ENCODE data around the gene DTNA.
"Not testable (repeated sequence)": the region's sequence is repeated elsewhere in the genome, so short reads cannot be mapped to it uniquely, and the experiment has no call there.

The DTNA gene

GRCh38 chr18:34880882-34881834, 171.1 kb downstream of the DTNA start:
- H3K4me1 Mint-ChIP-seq (ENCODE audit: low read depth), result no peaks in the 10 kb centered on the region
- no peak overlapping the region for H3K4me3 Mint-ChIP-seq
- H3K9me3 Mint-ChIP-seq, result no peaks in the 10 kb centered on the region
- DNase-seq, result no peak
- H3K27ac Mint-ChIP-seq, result no peak overlapping the region
- no peaks in the 10 kb centered on the region for H3K36me3 Mint-ChIP-seq (ENCODE audit: low read depth)
- H3K27me3 Mint-ChIP-seq, result peaks cover 8% of the 10 kb centered on the region

- Mint-ChIP-seq H3K36me3 (ENCODE audit: low read depth) (no peaks in the 10 kb centered on the region), H3K27me3 (peaks cover 6% of the 10 kb centered on the region), H3K9me3 (no peaks in the 10 kb centered on the region), H3K4me3 (no peak overlapping the region), H3K27ac (no peak overlapping the region), H3K4me1 (ENCODE audit: low read depth) (no peaks in the 10 kb centered on the region)
- DNase-seq, result no peak
These were observed 174.3 kb downstream of the DTNA start for GRCh38 chr18:34884436-34884835.

- H3K4me1 Mint-ChIP-seq (ENCODE audit: low read depth), result no peaks in the 10 kb centered on the region
- peaks cover 19% of the 10 kb centered on the region for H3K27me3 Mint-ChIP-seq
- no peaks in the 10 kb centered on the region for H3K9me3 Mint-ChIP-seq
- no peak overlapping the region for H3K27ac Mint-ChIP-seq
- H3K36me3 Mint-ChIP-seq (ENCODE audit: low read depth), result no peaks in the 10 kb centered on the region
- no peak overlapping the region for H3K4me3 Mint-ChIP-seq
- no peak for DNase-seq
These were observed 176.1 kb downstream of the DTNA start for GRCh38 chr18:34886177-34886576.

- no peak overlapping the region for H3K4me3 Mint-ChIP-seq
- no peaks in the 10 kb centered on the region for H3K9me3 Mint-ChIP-seq
- H3K27ac Mint-ChIP-seq, result no peak overlapping the region
- no peak for DNase-seq
- H3K27me3 Mint-ChIP-seq, result peaks cover 33% of the 10 kb centered on the region
- no peaks in the 10 kb centered on the region for H3K4me1 Mint-ChIP-seq (ENCODE audit: low read depth)
- H3K36me3 Mint-ChIP-seq (ENCODE audit: low read depth), result no peaks in the 10 kb centered on the region
These were observed 177.9 kb downstream of the DTNA start for GRCh38 chr18:34887881-34888580.

- DNase-seq, result no peak
- H3K4me1 Mint-ChIP-seq (ENCODE audit: low read depth), result no peaks in the 10 kb centered on the region
- no peaks in the 10 kb centered on the region for H3K36me3 Mint-ChIP-seq (ENCODE audit: low read depth)
- H3K4me3 Mint-ChIP-seq, result no peak overlapping the region
- peaks cover 3% of the 10 kb centered on the region for H3K9me3 Mint-ChIP-seq
- peaks cover 45% of the 10 kb centered on the region for H3K27me3 Mint-ChIP-seq
- no peak overlapping the region for H3K27ac Mint-ChIP-seq
These were observed 180.5 kb downstream of the DTNA start for GRCh38 chr18:34890486-34891085.

- Mint-ChIP-seq H3K4me1 (ENCODE audit: low read depth) (no peaks in the 10 kb centered on the region), H3K27me3 (peaks cover 45% of the 10 kb centered on the region), H3K9me3 (peaks cover 3% of the 10 kb centered on the region), H3K4me3 (no peak overlapping the region), H3K36me3 (ENCODE audit: low read depth) (no peaks in the 10 kb centered on the region), H3K27ac (no peak overlapping the region)
- DNase-seq, result no peak
These were observed 182.3 kb downstream of the DTNA start for GRCh38 chr18:34892379-34892778.

GRCh38 chr18:34893239-34893638, 183.1 kb downstream of the DTNA start:
- Mint-ChIP-seq H3K36me3 (ENCODE audit: low read depth) (no peaks in the 10 kb centered on the region), H3K27me3 (peaks cover 45% of the 10 kb centered on the region), H3K27ac (no peak overlapping the region), H3K4me3 (no peak overlapping the region), H3K9me3 (peaks cover 3% of the 10 kb centered on the region), H3K4me1 (ENCODE audit: low read depth) (no peaks in the 10 kb centered on the region)
- no peak for DNase-seq

GRCh38 chr18:34901299-34901698, 191.2 kb downstream of the DTNA start:
- peaks cover 8% of the 10 kb centered on the region for H3K4me1 Mint-ChIP-seq (ENCODE audit: low read depth)
- no peaks in the 10 kb centered on the region for H3K36me3 Mint-ChIP-seq (ENCODE audit: low read depth)
- no peak for DNase-seq
- H3K27ac Mint-ChIP-seq, result no peak overlapping the region
- H3K27me3 Mint-ChIP-seq, result no peaks in the 10 kb centered on the region
- H3K9me3 Mint-ChIP-seq, result peaks cover 13% of the 10 kb centered on the region
- no peak overlapping the region for H3K4me3 Mint-ChIP-seq

- DNase-seq, result no peak
- no peaks in the 10 kb centered on the region for H3K27me3 Mint-ChIP-seq
- no peak overlapping the region for H3K27ac Mint-ChIP-seq
- H3K9me3 Mint-ChIP-seq, result peaks cover 28% of the 10 kb centered on the region
- H3K36me3 Mint-ChIP-seq (ENCODE audit: low read depth), result peaks cover 5% of the 10 kb centered on the region
- H3K4me1 Mint-ChIP-seq (ENCODE audit: low read depth), result peaks cover 22% of the 10 kb centered on the region
- H3K4me3 Mint-ChIP-seq, result no peak overlapping the region
These were observed 194.9 kb downstream of the DTNA start for GRCh38 chr18:34904994-34905393.

GRCh38 chr18:34906985-34907384, 196.9 kb downstream of the DTNA start:
- not testable (repeated sequence) for H3K27me3 Mint-ChIP-seq; DNase-seq; H3K4me3 Mint-ChIP-seq; H3K27ac Mint-ChIP-seq; H3K36me3 Mint-ChIP-seq (ENCODE audit: low read depth)
- H3K9me3 Mint-ChIP-seq, result peaks cover 28% of the 10 kb centered on the region
- peaks cover 23% of the 10 kb centered on the region for H3K4me1 Mint-ChIP-seq (ENCODE audit: low read depth)

GRCh38 chr18:34909637-34910364, 199.7 kb downstream of the DTNA start:
- no peak overlapping the region for H3K4me3 Mint-ChIP-seq
- no peak overlapping the region for H3K27ac Mint-ChIP-seq
- H3K9me3 Mint-ChIP-seq, result peaks cover 28% of the 10 kb centered on the region
- H3K4me1 Mint-ChIP-seq (ENCODE audit: low read depth), result peaks cover 22% of the 10 kb centered on the region
- DNase-seq, result no peak
- peaks cover under 1% of the 10 kb centered on the region for H3K27me3 Mint-ChIP-seq
- H3K36me3 Mint-ChIP-seq (ENCODE audit: low read depth), result peaks cover 5% of the 10 kb centered on the region

GRCh38 chr18:34911081-34911480, 201.0 kb downstream of the DTNA start:
- Mint-ChIP-seq H3K27me3 (peaks cover 2% of the 10 kb centered on the region), H3K27ac (no peak overlapping the region), H3K9me3 (peaks cover 15% of the 10 kb centered on the region), H3K36me3 (ENCODE audit: low read depth) (peaks cover 5% of the 10 kb centered on the region), H3K4me3 (no peak overlapping the region), H3K4me1 (ENCODE audit: low read depth) (peaks cover 16% of the 10 kb centered on the region)
- DNase-seq, result no peak

- Mint-ChIP-seq H3K27me3 (peaks cover 2% of the 10 kb centered on the region), H3K4me1 (ENCODE audit: low read depth) (peaks cover 11% of the 10 kb centered on the region), H3K36me3 (ENCODE audit: low read depth) (peaks cover under 1% of the 10 kb centered on the region), H3K27ac (no peak overlapping the region), H3K9me3 (peaks cover 10% of the 10 kb centered on the region), H3K4me3 (no peak overlapping the region)
- DNase-seq, result no peak
These were observed 201.7 kb downstream of the DTNA start for GRCh38 chr18:34911661-34912384.

Data from activated T-cell treated with anti-CD3 and anti-CD28 coated beads, Interleukin-2, amount 50 U/mL, for 24 hours (primary cell).